Esophagus muscularis mucosa (tissue), 4 donors: Measurements from ENCODE around the gene CEP112.

ENCODE experiments used
- EP300 ChIP-seq: sonication (generic); formaldehyde crosslinking; IDR thresholded peaks from one replicate; pipeline ENCODE4 v1.6.1; 2017; ENCODE audit warnings: antibody characterized with exemption
- POLR2A ChIP-seq: fragments of 450-650 bp; IDR thresholded peaks from one replicate; pipeline ENCODE4 v1.6.1; 2017; ENCODE audit warnings: antibody characterized with exemption, moderate library complexity, mild to moderate bottlenecking, low read depth
- POLR2AphosphoS5 ChIP-seq, 2 donors: sonication (generic); formaldehyde crosslinking; IDR thresholded peaks; one replicate each; pipeline ENCODE4 v1.6.1; 2017; ENCODE audit warnings: antibody characterized with exemption in 2 of 2
- TF ChIP-seq, protein P1 (sequence below), 3 experiments: fragments of 200-600 bp in 2 of 3; fragments of 450-650 bp in 1 of 3; sonication (generic) in 2 of 3; IDR thresholded peaks; one replicate each; pipeline ENCODE4 v1.5.1; 2017 to 2019; ENCODE audit warnings: antibody characterized with exemption in 3 of 3, mild to moderate bottlenecking in 2 of 3, moderate library complexity in 1 of 3

DNA sequence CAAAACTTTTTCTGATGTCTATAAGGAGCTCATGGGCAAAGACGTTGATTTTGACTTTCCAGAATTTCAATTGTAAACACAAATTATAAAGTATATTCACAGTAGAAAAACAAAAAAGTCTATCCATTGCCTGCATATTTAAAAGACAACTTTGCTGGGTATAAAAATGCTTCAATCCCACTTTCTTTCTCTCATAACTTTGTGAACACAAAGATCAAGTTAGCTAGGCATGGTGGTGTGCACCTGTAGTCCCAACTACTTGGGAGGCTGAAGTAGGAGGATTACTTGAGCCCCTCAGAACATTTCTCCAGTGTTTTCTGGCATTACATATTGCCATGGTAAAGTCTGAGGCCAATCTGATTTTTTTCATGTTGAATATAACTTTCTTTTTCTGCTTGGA lies 547.4 kb downstream of the CEP112 start:
- TF ChIP-seq, protein P1, sequence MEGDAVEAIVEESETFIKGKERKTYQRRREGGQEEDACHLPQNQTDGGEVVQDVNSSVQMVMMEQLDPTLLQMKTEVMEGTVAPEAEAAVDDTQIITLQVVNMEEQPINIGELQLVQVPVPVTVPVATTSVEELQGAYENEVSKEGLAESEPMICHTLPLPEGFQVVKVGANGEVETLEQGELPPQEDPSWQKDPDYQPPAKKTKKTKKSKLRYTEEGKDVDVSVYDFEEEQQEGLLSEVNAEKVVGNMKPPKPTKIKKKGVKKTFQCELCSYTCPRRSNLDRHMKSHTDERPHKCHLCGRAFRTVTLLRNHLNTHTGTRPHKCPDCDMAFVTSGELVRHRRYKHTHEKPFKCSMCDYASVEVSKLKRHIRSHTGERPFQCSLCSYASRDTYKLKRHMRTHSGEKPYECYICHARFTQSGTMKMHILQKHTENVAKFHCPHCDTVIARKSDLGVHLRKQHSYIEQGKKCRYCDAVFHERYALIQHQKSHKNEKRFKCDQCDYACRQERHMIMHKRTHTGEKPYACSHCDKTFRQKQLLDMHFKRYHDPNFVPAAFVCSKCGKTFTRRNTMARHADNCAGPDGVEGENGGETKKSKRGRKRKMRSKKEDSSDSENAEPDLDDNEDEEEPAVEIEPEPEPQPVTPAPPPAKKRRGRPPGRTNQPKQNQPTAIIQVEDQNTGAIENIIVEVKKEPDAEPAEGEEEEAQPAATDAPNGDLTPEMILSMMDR (IDR thresholded peaks at IDR 0.05) = no peak
- TF ChIP-seq POLR2A = no peak
- TF ChIP-seq EP300 = no peak
- no peak for TF ChIP-seq POLR2AphosphoS5 (IDR thresholded peaks at IDR 0.05)
